Body of pancreas (tissue), 4 donors: Measurements from ENCODE around the gene PLXNA1. TPM values are rescaled to one million over a fixed set of nuclear protein-coding genes. Genes with fewer than 3 reads are reported as not detected.

ENCODE experiments used
- ATAC-seq: fragments of 150-250 bp; one replicate; pipeline ENCODE4 v1.9.1; 2016
- DNase-seq, 4 donors: peaks; one replicate each; pipeline ENCODE4 v3.0.0-alpha.2; 2019
- H3K27ac ChIP-seq, 4 donors: fragments of 200-600 bp; sonication (generic); 1 replicate in 3 of 4; 2 replicates in 1 of 4; pipeline versions ENCODE4 v1.5.1 to v1.6.1; 2016 to 2019; ENCODE audit warnings: mild to moderate bottlenecking in 1 of 4, mixed read lengths in 1 of 4, moderate library complexity in 1 of 4
- H3K27me3 ChIP-seq, 2 donors: fragments of 200-600 bp; sonication (generic); one replicate each; pipeline ENCODE4 v1.6.0; 2016; ENCODE audit warnings: mild to moderate bottlenecking in 1 of 2
- H3K36me3 ChIP-seq, 2 donors: fragments of 200-600 bp; sonication (generic); replicated peaks in 1 of 2; 2 replicates each; pipeline ENCODE4 v1.5.1; 2016; ENCODE audit warnings: low read depth in 2 of 2; ENCODE audit not compliant: insufficient read depth in 1 of 2
- H3K4me1 ChIP-seq: fragments of 200-600 bp; sonication (generic); one replicate; pipeline ENCODE4 v1.6.0; 2016
- H3K4me3 ChIP-seq, 2 donors: fragments of 200-600 bp; sonication (generic); 1 replicate in 1 of 2; 2 replicates in 1 of 2; pipeline ENCODE4 v1.5.1; 2016 to 2019
- H3K9me3 ChIP-seq, 3 donors: fragments of 200-600 bp; sonication (generic); 1 replicate in 2 of 3; 2 replicates in 1 of 3; pipeline ENCODE4 v1.5.1; 2016
- POLR2A ChIP-seq, 3 donors: fragments of 450-650 bp; IDR thresholded peaks; one replicate each; pipeline ENCODE4 v1.6.1; 2016; ENCODE audit warnings: antibody characterized with exemption in 3 of 3, mild to moderate bottlenecking in 2 of 3
- WGBS, 2 donors: methylation state at CpG; one replicate each; pipeline ENCODE4 v1.1.5; 2017; 5-methylcytosine and 5-hydroxymethylcytosine counted together
- intact Hi-C: fragments of 100-400 bp; cut with DNase I; formaldehyde crosslinking; loops from one replicate; pipeline ENCODE4 v1.15.1; 2023
- total RNA-seq, 2 donors: library from RNA; depleted of rRNA; stranded (reverse); fragments of >200 nt; gene quantifications; one replicate each; pipeline ENCODE4 v1.1.0, GENCODE V29; 2016
- TF ChIP-seq, protein P1 (sequence below), 7 experiments: fragments of 450-650 bp in 4 of 7; fragments of 200-600 bp in 3 of 7; sonication (generic) in 3 of 7; IDR thresholded peaks; one replicate each; pipeline ENCODE4 v1.5.1; 2016 to 2019; ENCODE audit warnings: antibody characterized with exemption in 7 of 7

PLXNA1 gene
- total RNA-seq, 2 donors from 2014 or later, result 13.2 to 25.1 TPM

- H3K36me3 ChIP-seq, result no peaks in the 10 kb centered on the region
- ATAC-seq (peak; percentile 13), DNase-seq (peak; percentile 37 to 51 (median 43))
- H3K27ac ChIP-seq, result peak overlapping the region in 2 of 4 donors; percentile 13 to 51
- H3K27me3 ChIP-seq, result no peaks in the 10 kb centered on the region
- peaks cover 36% of the 10 kb centered on the region for H3K4me1 ChIP-seq
- 2 to 5% methylated on average over 12 to 57 of the region's 61 CpGs for WGBS, 2 donors
- H3K4me3 ChIP-seq, result peak overlapping the region; percentile 48 to 55
- intact Hi-C loops, result no loop called here
- TF ChIP-seq, protein P1, sequence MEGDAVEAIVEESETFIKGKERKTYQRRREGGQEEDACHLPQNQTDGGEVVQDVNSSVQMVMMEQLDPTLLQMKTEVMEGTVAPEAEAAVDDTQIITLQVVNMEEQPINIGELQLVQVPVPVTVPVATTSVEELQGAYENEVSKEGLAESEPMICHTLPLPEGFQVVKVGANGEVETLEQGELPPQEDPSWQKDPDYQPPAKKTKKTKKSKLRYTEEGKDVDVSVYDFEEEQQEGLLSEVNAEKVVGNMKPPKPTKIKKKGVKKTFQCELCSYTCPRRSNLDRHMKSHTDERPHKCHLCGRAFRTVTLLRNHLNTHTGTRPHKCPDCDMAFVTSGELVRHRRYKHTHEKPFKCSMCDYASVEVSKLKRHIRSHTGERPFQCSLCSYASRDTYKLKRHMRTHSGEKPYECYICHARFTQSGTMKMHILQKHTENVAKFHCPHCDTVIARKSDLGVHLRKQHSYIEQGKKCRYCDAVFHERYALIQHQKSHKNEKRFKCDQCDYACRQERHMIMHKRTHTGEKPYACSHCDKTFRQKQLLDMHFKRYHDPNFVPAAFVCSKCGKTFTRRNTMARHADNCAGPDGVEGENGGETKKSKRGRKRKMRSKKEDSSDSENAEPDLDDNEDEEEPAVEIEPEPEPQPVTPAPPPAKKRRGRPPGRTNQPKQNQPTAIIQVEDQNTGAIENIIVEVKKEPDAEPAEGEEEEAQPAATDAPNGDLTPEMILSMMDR (IDR thresholded peaks at IDR 0.05), result no peak
- TF ChIP-seq POLR2A (IDR thresholded peaks at IDR 0.05), result no peak
- H3K9me3 ChIP-seq, result no peaks in the 10 kb centered on the region
These were observed 907 bp downstream of the PLXNA1 start for GRCh38 chr3:126983653-126984390.

DNA sequence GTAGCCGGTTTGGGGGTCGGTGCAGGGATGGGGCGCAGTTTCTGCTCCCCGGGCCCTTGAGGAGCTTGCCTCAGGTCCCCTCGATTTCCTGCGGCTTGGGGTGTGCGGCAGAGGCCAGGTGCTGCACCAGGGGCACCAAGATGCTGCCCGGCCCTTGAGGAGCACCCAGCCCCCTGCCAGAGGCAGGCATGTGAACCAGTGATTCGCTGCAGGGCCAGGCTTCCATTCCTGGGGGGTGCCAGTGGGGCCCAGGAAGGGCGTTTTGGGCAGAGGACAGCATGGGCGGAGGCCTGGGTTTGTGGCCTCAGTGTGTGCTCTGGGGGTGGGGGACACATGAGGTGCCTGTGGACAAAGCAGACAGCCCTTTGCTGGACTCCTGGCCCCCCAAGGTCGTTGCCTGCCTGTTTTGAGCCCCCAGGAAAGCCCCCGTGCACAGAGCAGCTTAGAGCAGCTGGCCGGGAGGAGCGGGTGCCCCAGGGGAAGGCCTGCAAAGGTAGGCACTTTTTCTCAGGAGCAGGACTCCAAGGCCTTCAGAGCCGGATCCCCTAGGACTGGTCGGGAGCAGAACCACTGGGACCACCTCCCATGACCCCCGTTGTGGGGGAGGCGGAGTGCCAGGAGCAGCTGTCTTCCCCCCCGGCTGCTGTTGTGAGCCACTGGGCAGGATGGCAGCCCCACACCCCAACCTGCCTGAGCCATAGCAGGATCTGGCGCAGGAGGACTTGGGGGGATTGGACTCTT is 1.6 kb downstream of the PLXNA1 start:
- DNase-seq, result no peak
- WGBS, 2 donors, result 62% methylated on average over 21 of the region's 21 CpGs; no CpG with 5 or more reads in 1 of the 2 donors
- no peaks in the 10 kb centered on the region for H3K9me3 ChIP-seq
- no peak overlapping the region for H3K27ac ChIP-seq
- H3K36me3 ChIP-seq, result peaks cover 0 to 3% of the 10 kb centered on the region in 2 donors
- intact Hi-C loops, result no loop called here
- peaks cover 36% of the 10 kb centered on the region for H3K4me1 ChIP-seq
- TF ChIP-seq, protein P1 (IDR thresholded peaks at IDR 0.05), result no peak
- no peak for TF ChIP-seq POLR2A (IDR thresholded peaks at IDR 0.05)
- peak overlapping the region; percentile 48 to 55 for H3K4me3 ChIP-seq
- no peaks in the 10 kb centered on the region for H3K27me3 ChIP-seq
- ATAC-seq, result no peak

DNA sequence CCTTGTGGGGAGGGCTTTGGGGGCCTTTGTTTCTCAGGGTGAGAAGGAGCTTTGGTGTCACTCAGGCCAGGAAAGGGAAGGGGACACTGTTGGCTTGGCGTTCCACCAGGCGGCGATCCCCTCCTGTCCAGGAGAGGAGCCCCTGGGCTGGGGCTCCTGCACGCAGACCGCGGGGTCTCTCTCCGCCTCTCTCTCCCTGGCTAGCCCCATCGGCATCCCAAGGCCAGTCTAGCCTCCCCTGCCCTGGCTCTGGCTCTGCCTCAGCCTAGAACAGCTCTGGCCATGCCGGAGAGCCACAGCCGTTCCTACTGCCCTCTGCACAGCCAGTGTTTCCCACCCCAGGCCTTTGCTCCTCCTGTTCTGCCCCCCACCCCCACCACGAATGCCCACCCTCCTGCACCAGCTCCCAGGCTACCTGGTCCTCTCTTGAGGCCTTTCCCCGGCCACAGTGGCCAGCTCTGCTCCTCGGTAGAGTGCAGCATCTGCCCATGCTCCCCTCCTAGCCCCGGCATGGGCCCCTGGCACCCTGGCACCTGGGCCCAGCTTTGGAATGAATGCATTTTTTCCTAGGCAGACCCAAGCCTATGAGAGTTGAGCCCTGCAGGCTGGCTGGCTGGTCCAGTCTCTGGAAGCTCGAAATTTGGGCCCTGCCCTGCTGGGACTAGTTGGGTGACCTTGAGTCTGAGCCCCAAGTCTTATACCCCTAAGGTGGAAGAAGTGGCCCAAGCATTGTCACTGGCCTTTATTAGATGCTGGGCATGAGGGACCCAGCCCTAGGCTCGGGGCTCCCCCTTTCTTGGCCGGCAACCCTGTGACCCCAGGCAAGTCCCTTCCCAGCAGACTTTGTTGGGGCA is 2.4 kb downstream of the PLXNA1 start:
- TF ChIP-seq, protein P1 (IDR thresholded peaks at IDR 0.05), result no peak
- no peak for TF ChIP-seq POLR2A (IDR thresholded peaks at IDR 0.05)

DNA sequence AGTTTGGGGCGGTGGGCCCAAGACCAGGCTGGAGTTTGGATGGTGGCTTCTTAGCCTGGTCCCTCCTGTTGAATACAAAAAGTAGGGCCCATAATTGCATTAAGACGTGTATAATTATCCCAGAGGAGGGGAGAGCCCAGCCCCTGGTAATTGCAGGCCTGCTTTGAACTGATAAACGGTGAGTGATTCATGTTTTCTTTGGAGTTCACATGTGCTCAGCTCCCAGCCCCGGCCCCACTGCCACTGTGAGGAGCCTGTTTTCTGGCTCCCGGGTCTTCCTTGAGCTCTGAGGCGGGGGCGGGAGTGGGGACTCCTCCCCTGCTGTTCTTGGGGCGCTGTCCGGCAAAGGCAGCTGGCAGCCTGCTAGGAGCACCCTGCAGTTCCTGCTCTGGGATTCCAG is 3.1 kb downstream of the PLXNA1 start:
- Histone ChIP-seq H3K27ac (no peak overlapping the region), H3K4me3 (no peak overlapping the region), H3K36me3 (peaks cover 0 to 4% of the 10 kb centered on the region in 2 donors), H3K4me1 (peaks cover 36% of the 10 kb centered on the region), H3K9me3 (no peaks in the 10 kb centered on the region), H3K27me3 (no peaks in the 10 kb centered on the region)
- peak in 2 of 4 donors; percentile 31 to 57 for DNase-seq
- TF ChIP-seq, protein P1 (IDR thresholded peaks at IDR 0.05), result no peak
- TF ChIP-seq POLR2A (IDR thresholded peaks at IDR 0.05), result no peak
- WGBS, 2 donors, result 55 to 66% methylated on average over 9 of the region's 9 CpGs
- ATAC-seq, result no peak
- intact Hi-C loops, result no loop called here

More for the DNA sequence above, 2.4 kb downstream of the PLXNA1 start:
- intact Hi-C loops, result no loop called here
- Histone ChIP-seq H3K4me1 (peaks cover 36% of the 10 kb centered on the region), H3K4me3 (no peak overlapping the region), H3K27me3 (no peaks in the 10 kb centered on the region), H3K9me3 (no peaks in the 10 kb centered on the region), H3K27ac (no peak overlapping the region), H3K36me3 (peaks cover 0 to 4% of the 10 kb centered on the region in 2 donors)
- ATAC-seq (no peak), DNase-seq (no peak)
- 81 to 84% methylated on average over 17 of the region's 17 CpGs for WGBS, 2 donors
